Measurements from ENCODE around the gene HOXA7. TPM values are rescaled to one million over a fixed set of nuclear protein-coding genes. Genes with fewer than 3 reads are reported as not detected.
A peak's percentile ranks its signal among the peaks of the same experiment; 100 is the strongest.

HOXA7 gene
- polyA plus RNA-seq, 10 donors = 0.84 to 12.3 (median 5.6) TPM

DNA sequence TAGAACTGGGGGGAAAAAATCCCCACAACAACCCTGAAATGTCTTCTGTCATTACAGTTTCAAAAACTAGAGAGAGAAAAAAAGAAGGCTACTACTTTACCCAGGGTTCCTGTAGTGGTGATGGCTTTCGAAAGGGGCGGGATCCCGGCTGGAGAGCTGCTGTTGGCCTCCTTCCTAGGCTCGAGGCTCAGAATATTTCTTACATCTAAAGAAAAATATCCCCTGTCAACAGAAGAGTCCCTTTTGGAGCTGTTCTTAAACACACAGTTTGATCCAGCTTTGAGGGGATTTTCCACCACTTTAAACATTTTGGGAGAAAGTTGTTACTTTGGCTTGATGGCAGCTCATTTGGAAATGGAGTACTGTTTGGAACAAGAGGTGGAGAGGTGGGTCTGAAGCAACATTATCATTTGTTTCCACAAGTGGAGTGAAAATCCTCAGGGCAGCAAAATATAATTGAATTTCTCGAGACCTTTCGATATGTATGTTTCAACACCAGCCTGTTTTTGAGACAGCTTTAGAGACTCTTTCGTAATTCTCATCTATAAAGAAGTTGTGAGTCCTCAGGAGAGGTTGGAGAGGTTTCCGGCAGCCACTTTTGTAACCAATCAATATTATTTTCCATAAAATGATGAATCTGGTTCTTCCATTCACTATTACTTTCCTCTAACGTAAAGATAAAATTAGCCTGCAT lies 38.4 kb upstream of the HOXA7 start:
- peak in 2 of 3 donors; percentile 6 to 42 for DNase-seq

DNA sequence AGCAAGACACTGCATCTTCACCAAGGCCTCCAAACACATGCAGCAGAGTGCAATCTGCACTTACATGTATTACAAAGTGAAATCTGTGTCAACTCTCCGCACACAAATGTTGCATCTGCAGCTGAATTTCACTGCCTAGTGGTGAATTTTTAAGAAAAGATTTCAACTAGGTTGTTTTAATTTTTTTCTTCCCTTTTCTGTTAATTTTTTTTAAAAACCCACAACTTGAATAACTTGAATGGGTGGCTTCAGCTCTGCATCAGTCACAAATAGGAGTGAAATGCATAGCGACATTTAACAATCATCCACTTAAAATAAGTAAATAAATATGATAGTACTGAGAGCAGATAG lies 37.5 kb upstream of the HOXA7 start:
- DNase-seq = no peak

DNA sequence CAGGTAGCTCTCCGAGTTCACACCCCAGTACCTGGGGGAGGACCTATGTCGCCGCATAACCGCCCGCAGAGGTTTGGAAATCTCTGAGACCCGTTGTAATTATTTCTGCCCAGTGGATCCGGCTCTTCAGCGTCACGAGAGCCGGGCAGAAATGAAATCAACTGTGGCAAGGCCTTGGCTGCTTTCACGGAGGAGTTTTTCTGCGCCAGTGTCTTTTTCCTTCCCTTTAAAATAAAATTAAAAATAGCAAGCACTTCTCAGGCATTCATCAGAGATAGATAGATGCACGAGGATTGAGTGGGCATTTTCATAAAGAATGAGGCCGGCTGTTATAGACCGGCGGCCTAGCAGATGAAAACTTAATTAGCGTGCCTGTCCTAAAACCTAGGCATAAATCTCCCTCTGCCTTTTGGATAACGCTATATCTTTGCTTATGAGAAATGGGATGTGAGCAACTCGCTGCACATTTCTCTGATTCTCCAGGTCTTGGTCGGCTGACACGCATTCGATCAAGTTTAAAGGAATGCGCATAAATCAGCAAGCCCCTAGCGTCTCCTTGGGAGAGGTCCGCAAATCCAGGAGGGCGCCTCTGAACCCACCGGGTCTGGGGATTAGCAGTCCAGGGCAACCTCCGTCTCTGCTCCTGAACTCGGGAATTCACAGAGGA lies 37.0 kb upstream of the HOXA7 start:
- peak in 1 of 3 donors; percentile 69 for DNase-seq

DNA sequence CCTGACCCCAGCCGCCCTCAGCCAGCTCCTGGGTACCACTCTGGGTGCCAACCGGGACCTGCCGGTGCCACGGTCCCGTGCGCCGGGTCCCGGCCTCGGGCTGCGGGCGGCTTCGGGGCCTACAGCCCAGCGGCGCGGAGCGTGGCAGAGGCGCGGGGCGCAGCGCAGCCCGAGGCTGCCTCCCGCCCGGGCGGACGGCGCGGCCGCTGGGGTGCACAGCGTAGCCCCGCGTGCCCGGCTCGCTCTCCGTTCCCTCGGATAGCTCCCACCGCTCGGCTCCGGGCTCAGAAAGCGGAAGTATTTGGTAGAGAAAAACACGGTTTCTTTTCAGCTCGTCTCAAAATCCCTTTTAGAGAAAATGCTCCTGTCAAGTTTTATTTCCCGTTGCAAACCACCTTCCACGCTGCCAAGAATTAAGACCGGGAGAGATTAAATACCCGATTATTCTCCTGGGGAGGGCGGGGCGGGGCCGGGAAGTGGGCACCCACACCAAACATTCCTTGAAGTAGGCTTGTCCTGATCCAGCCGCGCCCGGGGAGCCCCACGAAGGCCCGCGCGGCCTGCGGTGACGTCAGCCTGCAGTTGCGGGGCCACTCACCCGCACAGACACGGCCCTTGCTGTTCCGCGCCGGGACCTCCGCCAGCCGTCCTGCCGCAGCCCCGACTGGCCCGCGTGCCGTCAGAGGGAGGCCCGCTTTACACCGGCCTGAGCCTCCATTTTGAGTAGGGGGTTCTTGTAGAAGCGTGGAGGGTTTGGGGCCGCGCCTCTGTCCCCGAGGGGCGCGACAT lies 36.3 kb upstream of the HOXA7 start:
- peak in 1 of 3 donors; percentile 64 for DNase-seq

DNA sequence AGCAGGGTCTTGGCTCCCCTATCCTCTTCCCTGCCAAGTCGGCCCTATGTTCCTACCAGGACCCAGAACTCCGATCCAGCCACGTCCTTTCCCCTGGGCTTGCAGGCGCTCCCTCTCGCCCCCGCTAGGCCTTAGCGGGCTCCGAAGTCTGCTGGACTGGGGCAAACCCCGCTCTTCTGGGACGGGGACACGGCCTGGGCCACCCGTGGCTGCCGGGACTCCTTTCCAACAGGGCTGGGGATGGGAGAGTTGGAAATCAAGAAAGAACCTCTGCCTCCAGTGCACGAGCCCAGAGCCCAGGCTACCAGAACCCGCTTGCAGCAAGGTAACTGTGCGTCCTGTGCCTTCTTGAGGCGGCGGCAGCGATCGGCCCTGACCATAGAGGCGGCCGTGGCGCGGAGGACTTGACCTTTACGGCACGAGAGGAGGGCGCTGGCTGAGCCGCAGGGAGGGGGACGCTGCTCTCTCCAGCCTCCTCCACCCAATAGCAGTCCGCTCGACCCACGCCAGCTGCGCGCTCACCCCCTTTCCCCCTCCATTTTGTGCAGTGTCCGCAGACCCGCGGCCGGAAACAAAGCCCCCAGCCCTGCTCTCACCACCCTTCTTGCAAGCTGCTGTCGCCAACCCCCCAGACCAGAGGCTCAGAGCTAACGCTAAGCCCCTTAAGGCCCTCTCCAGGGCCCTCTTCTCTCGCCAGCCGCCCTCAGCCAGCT lies 35.5 kb upstream of the HOXA7 start:
- DNase-seq = peak in 1 of 3 donors; percentile 45

DNA sequence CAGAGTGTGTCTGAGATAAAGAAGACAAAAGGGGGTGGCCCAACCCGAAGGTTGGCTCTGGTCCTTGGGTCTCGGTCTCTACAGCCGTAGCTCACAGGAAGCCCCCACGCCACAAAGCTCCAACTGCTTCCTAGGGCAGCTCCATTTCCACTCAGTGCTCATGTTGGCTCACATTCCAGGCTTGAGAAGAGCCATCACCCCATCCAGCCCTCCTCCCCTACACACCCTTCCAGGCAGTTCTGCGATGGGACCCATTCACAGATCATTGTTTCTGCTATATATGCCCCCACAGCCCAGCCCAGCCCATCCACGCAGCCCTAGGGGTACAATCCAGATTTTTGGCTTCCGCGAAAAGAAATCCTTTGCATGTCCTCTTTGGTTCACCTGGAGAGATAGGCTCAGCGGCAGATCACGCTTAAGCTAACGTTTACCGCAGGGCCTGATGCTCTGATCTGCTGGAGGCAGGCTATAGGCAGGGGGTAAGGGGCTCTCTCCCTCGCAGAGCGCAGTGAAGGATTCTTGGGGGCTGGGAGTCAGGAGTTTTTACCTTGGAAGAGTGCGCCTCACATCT lies 34.8 kb upstream of the HOXA7 start:
- DNase-seq = peak in 1 of 3 donors; percentile 13

DNA sequence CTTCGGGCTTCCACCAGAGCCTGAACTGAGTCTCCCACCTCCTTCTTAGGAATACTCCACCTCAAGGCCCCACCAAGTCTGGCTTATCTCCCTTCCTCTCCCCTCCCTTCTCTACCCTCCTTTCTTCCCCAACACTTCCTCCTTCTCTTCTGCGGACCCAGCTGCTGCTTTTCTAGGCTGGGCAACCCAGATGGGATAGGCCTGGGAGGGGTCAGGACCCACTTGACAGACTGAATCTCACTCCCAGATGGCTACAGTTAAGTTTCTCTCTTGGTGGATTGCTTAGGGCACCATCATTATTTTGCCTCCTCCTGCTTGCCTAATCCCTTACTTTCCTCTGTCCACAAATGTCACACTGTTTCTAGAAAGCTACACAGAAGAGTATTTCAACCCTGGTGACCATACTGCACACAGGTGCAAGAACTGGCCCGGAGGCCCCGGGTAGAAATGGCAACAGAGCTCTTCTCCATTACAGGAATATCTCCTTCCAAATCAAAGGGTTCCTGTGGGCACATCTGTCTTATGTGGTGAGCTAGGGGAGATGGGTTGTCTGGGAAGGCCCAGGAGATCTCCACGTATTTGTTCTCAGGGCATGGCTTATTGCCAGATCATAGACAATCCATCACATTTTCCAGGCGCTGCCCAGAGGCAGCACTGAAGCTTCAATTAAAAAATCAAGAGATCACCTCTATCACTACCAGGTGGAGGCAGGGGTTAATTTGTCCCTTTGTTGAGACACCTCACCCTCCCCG lies 33.7 kb upstream of the HOXA7 start:
- DNase-seq = no peak

DNA sequence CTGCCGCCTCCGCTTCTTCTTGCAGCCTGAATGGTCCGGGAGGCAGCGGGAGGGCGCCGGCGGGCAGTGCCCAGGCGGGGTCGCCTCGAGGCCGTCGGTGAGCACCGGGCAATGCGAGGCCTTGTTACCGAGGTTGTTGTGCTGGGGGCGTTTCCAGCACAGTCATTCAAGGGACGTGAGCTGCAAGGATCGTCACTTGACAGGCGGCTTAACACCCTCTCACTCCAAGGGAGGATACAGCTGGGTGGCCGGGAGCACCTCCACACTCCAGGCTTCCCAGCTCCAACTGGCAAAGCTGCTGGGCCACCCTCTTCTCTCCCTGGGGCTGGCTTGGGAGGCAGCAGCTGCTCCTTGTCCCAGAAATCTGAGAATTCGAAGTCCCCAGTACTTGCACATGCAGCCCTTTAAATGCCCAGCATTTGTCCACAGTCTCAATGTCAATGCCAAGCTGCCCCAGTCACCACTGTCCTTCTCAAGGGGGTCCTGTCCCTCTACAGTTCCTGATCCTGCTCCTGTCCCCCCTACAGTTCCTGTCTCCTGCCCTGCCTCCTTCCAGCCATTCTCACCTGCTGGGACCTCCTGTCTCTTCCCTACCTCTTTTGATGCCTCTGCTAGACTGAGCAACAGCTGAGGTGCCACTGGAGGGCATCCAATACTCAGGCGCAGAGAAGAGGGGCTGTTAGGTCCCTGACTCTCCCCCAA lies 33.0 kb upstream of the HOXA7 start:
- DNase-seq = no peak

DNA sequence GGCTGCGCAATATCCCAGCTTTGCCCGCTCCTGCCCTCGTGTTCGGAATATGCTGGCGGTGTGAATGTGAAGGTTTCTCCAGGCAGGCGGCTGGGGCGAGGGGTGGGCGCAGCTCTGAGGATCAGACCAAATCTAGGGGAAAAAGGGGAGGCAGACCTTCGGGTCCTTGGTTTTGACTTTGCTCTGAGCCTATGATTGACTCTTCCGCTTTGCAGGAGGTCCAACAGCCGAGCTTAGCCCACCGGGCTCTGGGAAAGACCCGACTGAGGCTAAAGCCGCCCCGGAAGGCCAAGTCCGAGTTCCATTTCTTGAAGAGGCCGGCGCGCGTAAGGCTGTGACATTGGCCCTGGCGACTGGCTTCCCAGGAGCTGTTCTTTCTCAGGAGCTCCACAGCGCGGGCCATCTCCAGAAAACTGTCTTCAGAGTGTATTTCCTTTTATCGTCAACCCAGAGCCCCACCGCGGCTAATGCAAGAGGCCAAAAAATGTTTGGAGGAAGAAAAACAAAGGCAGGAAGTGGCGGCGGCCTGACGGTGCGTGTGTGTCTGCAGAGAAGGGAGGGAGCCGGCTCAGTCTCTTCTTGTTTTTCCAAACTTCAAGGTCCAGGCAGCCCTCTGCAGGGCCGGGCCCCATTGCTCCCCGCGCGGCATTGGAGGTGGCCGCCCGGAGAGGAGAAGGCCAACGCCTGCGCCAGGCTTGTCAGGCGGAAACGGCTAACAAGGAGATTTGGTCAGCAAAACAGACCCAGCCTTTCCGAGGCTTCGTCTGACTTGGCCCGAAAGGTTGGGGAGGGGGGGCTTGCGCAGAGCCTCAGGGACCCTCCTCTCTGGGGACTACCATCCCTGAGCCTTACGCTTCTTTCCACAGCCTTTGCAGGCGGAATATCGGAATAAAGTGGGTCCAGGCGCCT lies 32.2 kb upstream of the HOXA7 start:
- DNase-seq = peak in 1 of 3 donors; percentile 72

DNA sequence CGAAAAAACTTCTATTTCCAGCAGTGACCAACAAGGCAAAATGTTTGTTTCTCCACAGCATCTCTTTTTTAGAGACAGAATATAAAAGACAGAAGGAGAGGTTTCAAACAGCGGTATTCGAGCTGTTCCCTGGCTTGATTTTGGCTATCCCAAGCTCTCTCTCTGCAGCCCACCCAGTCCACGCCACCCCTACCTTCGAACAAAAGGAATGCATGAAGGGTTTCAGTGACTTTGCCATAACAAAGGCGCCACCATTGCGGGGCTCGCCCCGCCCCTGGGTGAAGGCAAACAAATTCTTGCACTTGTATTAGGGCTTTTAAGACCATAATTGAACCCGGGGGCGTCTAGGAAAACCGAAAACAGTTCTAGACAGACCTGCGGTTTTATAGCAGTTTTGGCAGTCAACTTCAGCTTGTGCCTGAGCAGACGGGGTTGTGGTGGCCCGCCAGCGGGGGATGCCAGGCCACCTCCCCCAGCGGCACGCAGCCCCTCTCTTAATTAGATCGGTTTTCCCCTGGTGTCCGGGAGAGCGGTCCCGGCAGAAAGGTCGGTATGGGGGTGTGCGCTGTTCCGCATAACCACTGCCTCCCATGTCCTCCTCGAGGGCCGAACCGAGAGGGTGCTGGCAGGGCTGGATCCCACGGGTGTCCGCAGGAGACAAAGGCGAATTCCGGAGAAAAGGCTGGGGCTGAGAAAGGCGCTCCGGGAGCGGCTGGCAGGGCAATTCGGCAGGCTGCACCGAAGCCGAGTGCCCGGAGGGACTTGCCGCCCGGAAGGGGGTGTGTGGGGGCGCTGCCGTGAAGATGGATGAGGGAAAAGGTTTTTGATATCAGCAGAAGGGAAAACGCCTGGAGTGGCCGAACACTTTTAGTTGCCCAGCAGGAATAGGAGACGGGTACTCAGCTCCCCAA lies 31.3 kb upstream of the HOXA7 start:
- DNase-seq = no peak

DNA sequence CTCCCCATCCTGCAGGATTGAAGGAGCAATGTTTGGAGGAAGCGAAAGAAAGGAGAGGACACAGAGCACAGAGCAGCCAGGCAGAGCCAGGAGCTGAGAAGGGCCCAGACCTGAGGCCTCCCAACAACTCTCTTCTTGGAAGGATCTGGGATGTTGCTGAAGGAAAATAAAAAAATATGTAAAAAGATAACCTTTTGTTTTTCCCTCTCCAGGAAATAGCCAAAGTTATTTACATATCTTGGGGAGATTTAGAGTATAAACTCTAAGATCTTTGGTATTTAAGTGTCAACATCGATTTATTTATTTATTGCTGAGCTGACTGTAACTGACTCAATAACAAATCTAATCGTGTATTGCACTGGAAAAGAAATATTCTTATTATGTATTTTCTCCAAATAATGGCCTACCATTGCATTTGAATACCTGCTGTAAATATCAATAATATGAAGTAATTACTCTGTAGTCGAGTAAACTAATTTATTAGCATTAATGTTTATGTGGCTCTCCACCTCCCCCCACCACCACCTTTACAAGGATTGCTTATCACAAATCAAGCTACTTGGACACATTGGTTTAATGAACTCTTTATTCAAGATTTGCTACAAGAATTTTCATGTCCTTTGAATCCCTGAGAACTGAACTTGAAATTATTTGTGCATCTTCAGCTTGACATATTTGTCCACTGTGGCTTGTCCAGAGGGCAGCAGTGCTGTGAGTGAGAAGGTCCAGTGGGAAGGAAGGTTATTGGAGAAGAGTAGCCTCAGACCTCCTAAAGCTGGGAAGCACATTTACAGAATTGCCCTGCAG lies 30.4 kb upstream of the HOXA7 start:
- no peak for DNase-seq

DNA sequence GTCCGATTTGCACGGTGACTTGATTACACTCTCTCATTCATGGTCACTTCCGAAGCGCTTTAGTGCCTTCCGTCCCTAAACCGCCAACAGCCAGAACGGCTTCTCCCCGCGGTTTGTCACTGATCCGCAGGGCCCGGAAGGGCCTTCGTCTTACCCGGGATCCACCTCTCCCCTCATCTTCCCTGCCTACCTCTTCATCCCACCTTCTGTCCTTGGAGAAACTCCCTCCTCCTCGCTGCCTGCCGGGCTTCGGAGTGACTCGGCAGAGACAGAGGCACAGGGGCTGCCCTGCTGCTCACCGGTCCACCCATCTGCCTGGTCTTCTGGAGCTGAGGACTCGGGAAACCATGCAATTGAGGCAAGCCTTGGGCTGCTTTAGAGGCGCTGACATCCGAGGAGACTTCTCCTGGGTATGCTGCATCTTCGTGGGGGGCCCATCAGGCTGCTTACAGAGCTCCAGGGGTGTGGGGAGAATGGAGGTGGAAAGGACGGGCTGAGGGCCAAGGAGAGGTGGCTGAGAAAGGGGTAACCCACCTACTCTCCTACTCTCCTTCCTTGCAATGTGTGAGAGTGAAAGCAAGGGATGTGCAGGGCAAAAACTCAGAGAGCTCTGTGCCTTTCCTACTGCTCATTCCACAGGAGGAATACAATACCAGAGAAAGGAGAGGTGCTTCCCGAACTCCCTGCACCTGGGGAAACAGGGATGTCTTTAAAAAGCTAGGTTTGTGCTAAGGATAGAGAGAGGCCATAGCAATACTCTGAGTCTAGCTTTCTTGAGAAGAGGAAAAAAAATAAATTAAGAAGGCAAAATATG lies 29.6 kb upstream of the HOXA7 start:
- DNase-seq = no peak

DNA sequence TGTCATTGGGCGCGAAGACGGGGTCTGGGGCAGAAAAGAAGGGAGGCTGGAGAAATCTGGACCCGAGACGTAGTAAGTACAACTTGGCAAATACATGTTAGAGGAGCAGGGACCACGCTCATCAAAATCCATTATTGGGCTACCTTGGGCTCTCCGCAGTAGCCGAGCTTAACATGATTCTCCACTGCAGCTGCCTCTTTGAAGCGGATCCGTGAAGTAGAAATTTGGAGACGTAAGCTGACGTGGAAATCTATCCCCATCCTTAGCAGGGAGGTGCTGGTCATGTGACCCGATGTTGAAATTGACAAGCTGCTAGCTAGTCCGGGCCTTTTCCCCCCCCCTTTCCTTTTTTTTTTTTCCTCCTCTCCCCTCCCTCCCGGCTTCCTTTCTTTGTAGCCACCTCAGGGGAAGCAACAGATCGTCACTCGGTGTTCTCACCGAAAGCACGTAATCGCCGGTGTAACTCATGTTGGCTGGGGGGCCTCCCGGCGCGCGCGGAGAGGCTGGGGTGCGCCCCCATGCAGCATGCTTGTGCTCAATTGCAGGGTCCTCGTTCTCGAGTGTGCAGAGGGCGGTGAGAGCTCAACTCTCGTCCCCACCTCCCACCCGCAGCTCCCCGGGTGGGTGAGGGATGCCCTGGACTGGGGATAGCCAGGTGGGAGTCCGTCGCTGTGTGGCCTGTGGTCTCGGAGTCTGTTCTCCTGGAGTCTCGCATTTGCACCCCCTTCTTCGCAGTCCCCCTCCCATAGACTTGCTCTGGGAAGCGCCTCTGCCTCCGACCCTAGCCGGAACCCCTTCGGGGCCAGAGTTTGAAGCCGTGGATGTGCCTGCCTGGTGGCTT lies 28.8 kb upstream of the HOXA7 start, which contains the start of gene HOXA11:
Gene HOXA11 (minus strand): TSS at position 220 of the 841 bp plus-strand sequence. CDS start 88 bp downstream, at position 132.
- peak in 1 of 3 donors; percentile 87 for DNase-seq

DNA sequence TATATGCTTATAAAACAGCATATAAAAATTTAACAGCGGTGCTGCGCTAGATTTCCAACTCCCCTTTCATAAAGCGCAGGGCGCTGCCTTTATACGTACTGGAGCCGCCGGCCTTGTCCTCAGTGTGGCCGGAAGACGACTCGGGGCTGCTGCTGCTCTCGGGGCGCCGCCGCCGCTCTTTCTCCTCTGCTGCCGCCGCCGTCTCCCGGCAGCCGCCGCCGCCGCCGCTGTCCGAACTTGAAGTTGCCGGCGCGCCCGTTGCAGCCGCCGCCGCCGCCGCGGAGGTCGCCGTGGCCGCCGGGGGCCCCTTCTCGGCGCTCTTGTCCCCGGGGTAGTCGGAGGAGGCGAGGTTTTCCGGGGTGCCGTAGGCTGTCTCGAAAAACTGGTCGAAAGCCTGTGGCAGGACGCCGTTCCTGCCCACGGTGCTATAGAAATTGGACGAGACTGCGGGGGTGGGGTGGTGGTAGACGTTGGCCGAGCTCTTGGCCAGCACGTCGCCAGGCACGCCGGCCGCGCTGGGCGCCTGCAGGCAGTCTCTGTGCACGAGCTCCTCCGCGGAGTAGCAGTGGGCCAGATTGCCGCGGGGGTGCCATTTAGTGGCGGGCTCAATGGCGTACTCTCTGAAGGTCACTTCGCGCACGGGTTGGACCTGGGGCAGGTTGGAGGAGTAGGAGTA lies 28.0 kb upstream of the HOXA7 start:
- DNase-seq = peak in 1 of 3 donors; percentile 72

All from muscle of back (tissue), 11 donors.